Ishikawa (cell line): Measurements from ENCODE around the gene NEK1.

Source experiments
- CEBPB ChIP-seq: IDR thresholded peaks from 2 replicates; pipeline ENCODE4 v1.6.1; 2012
- EGR1 ChIP-seq: IDR thresholded peaks from 2 replicates; pipeline ENCODE4 v1.6.1; 2012
- EP300 ChIP-seq: IDR thresholded peaks from 2 replicates; pipeline ENCODE4 v1.6.1; 2012; ENCODE audit warnings: borderline replicate concordance
- FOXM1 ChIP-seq: IDR thresholded peaks from 2 replicates; pipeline ENCODE4 v1.6.1; 2012; ENCODE audit warnings: low read depth, borderline replicate concordance
- MAX ChIP-seq: IDR thresholded peaks from 2 replicates; pipeline ENCODE4 v1.6.1; 2012
- RAD21 ChIP-seq: IDR thresholded peaks from 2 replicates; pipeline ENCODE4 v1.6.1; 2012; ENCODE audit warnings: low read depth
- REST ChIP-seq: IDR thresholded peaks from 2 replicates; pipeline ENCODE4 v1.6.1; 2012; ENCODE audit warnings: low read depth, mild to moderate bottlenecking
- TAF1 ChIP-seq: IDR thresholded peaks from 2 replicates; pipeline ENCODE4 v1.6.1; 2012; ENCODE audit warnings: low read depth, mild to moderate bottlenecking
- TCF12 ChIP-seq: IDR thresholded peaks from 2 replicates; pipeline ENCODE4 v1.6.1; 2012; ENCODE audit warnings: low read depth
- YY1 ChIP-seq: IDR thresholded peaks from 2 replicates; pipeline ENCODE4 v1.6.1; 2012; ENCODE audit warnings: low read depth

- TF ChIP-seq TAF1 (no peak), EGR1 (no peak), YY1 (no peak), EP300 (no peak), MAX (no peak), TCF12 (no peak), RAD21 (no peak), CEBPB (no peak), FOXM1 (no peak), REST (no peak)
Measured at GRCh38 chr4:169346840-169347239, 265.5 kb downstream of the NEK1 start.
